Spleen (tissue), 7 donors: ENCODE results near the gene RSPH1.

Experiments
- POLR2A ChIP-seq, 3 donors: fragments of 450-650 bp; IDR thresholded peaks; one replicate each; pipeline ENCODE4 v1.5.1; 2017; ENCODE audit warnings: antibody characterized with exemption in 3 of 3, mild to moderate bottlenecking in 1 of 3
- POLR2AphosphoS5 ChIP-seq, 3 donors: sonication (generic); formaldehyde crosslinking; IDR thresholded peaks; one replicate each; pipeline ENCODE4 v1.5.1; 2017; ENCODE audit warnings: antibody characterized with exemption in 3 of 3
- TF ChIP-seq, protein P1 (sequence below), 11 experiments: fragments of 200-600 bp in 7 of 11; fragments of 450-650 bp in 4 of 11; sonication (generic) in 4 of 11; IDR thresholded peaks in 8 of 11; conservative IDR thresholded peaks in 3 of 11; 1 replicate in 7 of 11; 2 replicates in 4 of 11; pipeline versions ENCODE4 v1.4.0 to v1.8.0; 2016 to 2021; ENCODE audit warnings: antibody characterized with exemption in 11 of 11, inconsistent platforms in 4 of 11, mild to moderate bottlenecking in 1 of 11
- donor health status: DM: no; HTN: no; CAD: no; lungs with moderate emphysema.
- donor health status: DM: no; HTN: no; CAD: no.
- donor health status: DM: no; HTN: no; CAD: no.

DNA sequence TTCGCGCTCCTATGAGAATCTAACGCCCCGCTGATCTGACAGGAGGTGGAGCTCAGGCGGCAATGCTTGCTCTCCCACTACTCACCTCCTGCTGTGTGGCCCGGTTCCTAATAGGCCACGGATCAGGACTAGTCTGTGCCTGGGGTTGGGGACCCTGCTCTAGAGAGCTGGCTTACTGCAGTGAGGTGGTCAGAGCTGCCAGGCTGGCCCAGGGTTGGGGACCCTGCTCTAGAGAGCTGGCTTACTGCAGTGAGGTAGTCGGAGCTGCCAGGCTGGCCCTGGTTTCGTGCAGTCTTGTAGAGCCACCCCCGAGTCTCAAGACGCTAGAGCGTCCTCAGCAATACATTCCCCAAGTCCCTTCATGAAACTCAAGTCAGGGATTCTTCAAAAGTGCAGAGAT is 45.1 kb upstream of the RSPH1 start:
- TF ChIP-seq, protein P1, sequence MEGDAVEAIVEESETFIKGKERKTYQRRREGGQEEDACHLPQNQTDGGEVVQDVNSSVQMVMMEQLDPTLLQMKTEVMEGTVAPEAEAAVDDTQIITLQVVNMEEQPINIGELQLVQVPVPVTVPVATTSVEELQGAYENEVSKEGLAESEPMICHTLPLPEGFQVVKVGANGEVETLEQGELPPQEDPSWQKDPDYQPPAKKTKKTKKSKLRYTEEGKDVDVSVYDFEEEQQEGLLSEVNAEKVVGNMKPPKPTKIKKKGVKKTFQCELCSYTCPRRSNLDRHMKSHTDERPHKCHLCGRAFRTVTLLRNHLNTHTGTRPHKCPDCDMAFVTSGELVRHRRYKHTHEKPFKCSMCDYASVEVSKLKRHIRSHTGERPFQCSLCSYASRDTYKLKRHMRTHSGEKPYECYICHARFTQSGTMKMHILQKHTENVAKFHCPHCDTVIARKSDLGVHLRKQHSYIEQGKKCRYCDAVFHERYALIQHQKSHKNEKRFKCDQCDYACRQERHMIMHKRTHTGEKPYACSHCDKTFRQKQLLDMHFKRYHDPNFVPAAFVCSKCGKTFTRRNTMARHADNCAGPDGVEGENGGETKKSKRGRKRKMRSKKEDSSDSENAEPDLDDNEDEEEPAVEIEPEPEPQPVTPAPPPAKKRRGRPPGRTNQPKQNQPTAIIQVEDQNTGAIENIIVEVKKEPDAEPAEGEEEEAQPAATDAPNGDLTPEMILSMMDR (IDR thresholded peaks at IDR 0.05 in 8 of 11, conservative IDR thresholded peaks at IDR 0.05 in 3 of 11), result no peak
- TF ChIP-seq POLR2A (IDR thresholded peaks at IDR 0.05), result no peak
- no peak for TF ChIP-seq POLR2AphosphoS5 (IDR thresholded peaks at IDR 0.05)
